SIG-M5 treated with dmso at 0.1 percent for 504 hours (cell line): ENCODE results near the gene NEU3.
A peak's percentile ranks its signal among the peaks of the same experiment; 100 is the strongest.
"Not testable (repeated sequence)": the region's sequence is repeated elsewhere in the genome, so short reads cannot be mapped to it uniquely, and the experiment has no call there.

Source experiments
- DNase-seq: peaks from one replicate; lab custom pipeline; 2025; ENCODE audit not compliant: unreplicated experiment; lab: John Stamatoyannopoulos, UW

Gene NEU3, protein sequence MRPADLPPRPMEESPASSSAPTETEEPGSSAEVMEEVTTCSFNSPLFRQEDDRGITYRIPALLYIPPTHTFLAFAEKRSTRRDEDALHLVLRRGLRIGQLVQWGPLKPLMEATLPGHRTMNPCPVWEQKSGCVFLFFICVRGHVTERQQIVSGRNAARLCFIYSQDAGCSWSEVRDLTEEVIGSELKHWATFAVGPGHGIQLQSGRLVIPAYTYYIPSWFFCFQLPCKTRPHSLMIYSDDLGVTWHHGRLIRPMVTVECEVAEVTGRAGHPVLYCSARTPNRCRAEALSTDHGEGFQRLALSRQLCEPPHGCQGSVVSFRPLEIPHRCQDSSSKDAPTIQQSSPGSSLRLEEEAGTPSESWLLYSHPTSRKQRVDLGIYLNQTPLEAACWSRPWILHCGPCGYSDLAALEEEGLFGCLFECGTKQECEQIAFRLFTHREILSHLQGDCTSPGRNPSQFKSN

DNA sequence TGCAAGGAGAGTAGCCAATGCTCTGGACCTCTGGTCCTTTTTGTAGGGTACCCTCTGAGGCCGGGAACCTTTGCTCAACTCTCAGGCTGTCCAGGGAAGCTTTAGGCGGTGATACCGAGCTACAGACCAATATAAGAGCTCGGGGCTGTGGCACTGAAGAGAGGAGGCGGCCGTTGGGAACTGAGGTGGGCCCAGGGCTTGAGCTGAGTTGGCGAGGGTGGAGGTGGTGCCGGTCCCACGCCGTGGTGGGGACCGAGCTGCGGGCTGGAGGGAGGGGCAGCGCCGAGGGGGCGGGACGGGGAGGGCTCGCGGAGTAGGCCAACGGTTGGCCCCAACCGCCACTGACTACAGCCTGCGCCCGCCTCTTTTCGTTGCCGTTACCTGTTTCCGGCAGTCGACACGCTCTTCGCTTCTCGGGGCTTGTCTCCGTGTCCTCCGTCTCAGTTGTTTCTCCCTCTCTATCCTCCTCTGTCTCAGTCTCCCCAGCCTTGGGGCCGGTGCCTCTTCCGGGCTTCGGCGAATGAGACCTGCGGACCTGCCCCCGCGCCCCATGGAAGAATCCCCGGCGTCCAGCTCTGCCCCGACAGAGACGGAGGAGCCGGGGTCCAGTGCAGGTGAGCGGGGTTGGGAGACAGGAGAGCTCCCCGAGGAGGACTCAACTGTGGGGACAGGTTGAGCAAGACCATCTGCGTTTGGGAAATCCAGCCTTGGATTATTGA, at the start of gene NEU3:
Gene NEU3, plus strand, starts transcription at position 393 of the 719 bp plus-strand sequence. Its CDS starts 128 bp downstream, at position 521.
- peak; percentile 77 for DNase-seq

DNA sequence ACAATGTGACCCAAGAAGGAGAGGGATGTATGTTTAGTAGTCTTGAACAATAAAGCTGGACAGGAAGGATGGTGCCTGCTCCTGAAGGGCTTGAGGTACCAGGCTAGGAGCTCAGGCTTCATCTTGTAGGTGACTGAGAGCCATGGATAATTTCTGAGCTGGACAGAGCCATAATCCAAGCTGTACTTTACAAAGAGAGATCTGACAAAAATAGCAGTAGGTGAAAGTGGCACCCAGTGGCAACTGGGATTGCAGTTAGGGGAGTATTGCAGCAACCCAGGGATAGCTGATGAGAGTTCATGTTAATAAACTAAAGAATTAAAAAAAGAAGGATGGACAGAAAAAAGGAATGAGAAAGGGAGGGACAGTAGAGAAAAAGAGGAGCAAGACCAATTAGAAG, 47.2 kb upstream of the NEU3 start:
- DNase-seq, result no peak

DNA sequence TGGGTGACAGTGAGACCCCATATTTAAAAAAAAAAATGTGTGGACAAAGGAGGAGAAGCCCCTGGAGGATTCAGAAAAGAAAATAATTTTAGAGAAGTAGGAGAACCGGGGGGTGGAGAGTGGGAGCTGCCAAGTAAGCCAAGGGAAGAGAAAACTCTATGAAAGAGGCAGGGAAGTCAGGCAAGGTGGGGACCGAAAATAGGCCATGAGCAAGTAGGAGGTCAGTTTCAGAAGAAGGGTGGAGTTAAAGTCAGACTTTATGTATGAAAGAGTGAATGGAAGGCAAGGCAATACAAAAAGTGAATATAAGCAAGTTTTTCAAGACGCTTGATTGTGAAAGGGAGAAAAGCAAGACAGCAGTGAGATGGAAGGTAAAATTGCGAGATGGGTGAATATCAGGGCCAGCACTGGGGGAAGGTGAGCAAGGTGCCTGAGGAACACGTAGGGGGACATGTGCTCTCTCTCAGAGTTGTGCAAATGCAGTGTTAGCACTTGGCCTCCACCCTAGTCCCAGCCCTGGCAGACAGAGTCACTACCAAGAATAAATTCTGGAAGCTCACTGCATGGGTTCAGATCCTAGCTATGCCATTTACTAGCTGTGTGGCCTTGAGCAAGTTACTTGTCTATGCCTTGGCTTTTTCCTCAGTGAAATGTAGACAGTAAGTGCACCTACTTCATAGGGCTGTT, 46.5 kb upstream of the NEU3 start:
- DNase-seq, result no peak

DNA sequence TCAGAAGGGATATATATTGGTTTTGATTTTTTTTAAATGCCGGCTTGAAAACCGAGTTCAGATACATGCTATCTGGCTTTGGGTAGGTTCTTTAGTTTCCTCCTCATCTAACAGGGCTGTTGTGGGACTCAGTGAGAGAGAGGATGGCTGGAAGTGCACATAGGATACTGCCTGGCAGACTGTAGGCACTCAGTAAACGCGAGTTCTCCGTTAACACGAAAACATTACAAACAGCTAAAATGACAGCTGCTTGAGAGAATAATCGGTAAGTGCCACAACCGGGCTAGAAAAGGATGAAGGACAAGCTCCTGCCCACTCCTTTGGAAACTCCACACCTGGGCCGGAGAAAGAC, 40.2 kb upstream of the NEU3 start:
- DNase-seq, result peak; percentile 26

DNA sequence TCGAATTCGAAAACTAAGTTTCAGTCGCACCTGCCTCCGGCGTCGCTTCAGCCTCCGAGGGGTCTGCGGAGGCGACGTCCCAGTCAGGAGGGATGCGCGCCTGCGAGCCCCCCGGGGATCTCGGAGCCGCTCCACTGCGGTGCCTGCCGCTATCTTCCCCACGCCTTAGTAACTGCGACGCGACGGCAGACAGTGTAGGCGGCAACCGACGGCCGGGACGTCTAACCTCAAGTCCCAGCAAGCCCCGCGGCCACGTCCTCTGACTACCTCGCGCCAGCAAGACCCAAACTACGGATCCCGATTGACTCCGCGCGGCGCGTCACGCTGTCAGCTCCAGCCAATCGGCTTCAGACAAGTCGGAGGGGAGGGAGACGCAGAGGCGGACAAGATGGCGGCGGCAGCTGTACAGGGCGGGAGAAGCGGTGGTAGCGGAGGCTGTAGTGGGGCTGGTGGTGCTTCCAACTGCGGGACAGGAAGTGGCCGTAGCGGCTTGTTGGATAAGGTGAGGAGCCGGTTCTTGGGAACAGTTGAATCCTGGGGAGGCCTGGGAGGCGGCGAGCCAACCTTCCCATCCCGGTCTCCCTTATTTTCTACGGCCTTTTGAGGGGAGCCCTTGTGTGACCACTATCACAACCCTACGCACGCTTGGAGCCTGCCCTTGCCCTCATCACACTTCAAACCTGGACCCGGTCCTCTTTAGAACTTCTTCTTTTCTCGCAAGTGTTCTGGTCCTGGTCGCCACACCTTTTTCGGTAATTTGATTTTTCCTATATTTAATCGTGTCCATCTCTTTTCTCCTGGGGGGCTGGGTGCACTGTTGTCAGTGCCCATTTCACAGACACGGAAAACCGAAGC, 39.6 kb upstream of the NEU3 start, which contains the start of the genes SPCS2 and XRRA1:
Gene SPCS2, plus strand, starts transcription at position 369 of the 855 bp plus-strand sequence. Its CDS starts 20 bp downstream, at position 389.
Gene XRRA1, minus strand, starts transcription at position 194 of the 855 bp plus-strand sequence. CDS start 8,213 bp downstream, outside the sequence.
- DNase-seq, result peak; percentile 98

DNA sequence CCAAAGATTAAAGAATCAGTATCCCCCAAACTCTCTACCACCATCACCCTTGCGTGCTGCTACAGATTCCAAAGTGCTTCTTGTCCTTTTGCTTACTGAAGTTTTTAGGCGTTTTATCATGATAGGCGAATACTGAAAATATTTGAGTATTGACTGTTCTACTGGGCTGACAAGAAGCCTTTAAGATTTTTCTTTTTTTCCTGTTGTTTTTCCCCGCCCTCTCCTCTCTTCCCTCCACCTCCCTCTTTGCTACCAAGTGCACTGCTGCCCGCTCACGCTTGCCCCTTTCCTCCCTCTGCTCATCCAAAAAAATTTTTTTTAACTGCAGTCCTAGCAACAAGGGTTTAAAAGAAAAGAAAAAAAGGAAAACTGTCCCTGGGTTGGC, 39.0 kb upstream of the NEU3 start:
- DNase-seq, result no peak

DNA sequence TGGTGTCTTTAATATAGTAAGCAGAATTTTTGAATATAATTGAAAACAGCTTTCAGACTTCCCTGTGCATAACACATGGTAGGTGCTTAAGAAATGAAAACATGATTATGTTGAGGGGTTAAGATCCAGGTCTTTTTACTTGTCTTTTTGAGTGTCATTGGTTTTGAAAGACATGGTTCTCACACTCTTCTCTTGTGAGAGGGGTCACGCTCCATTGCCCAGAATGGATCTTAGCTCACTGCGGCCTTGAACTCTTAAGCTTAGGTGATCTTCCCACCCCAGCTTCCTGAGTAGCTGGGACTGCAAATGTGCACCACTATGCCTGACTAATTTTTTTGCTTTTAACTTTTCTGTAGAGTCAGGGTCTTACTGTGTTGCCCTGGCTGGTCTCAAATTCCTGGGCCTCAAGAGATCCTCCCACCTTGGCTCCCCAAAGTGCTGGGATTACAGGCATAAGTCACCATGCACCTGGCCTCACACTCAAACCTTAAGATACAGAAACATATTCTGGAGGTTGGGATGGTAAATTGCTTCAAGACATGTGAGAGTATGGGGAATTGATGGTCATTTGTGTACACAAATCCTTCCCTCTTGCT, 38.3 kb upstream of the NEU3 start:
- no peak for DNase-seq

DNA sequence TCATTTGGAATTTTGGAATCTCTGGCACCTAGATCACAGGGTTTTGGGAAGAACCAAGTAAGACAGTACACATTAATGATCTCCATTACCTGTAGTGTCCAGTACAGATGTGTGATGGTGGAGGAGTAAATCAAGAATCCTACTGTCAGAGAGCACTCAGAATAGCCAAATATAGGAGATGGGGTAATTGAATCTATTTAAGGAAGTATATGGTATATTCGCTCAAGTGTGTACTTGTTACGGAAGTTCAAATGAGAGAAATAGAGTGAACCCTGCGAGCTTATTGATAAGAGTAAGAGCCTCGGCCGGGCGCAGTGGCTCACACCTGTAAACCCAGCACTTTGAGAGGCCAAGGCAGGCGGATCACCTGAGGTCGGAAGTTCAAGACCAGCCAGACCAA, 37.5 kb upstream of the NEU3 start:
- peak; percentile 34 for DNase-seq

DNA sequence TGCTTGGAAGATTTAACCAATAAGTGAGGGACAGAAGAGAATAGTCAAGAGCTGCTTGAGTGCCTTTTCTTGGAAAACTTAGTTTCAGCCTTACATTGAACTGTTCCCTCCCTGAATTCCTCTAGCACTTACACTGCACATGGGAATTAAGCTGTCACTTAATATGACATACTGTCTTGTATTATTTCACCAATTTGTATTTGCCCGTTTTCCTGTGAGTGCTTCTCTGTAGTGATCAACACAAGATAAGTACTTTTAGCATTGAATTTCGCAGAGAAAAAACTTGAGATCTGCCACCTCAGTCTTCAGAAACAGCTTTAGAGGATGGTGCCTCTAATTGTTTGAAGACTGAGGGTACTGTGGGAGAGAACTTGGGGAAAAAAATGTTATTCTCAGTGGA, 36.0 kb upstream of the NEU3 start:
- no peak for DNase-seq

DNA sequence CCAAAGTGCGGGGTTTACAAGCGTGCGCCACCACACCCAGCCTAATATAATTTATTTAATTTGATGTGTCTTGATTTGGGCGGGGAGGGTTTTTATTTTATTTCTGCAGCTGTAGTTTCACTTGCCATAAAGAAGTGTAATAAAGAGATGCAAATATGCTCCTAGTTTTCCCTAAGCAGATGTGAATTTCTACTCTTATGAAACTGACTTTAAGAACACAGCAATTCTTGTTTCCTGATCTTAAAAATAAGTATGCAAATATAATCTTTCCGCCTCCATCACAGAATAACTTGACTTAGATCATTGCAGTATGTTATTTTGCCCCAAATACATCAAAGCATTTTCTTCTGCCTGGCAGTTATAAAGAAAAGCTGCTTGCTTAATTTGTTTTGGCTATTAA, 35.3 kb upstream of the NEU3 start:
- no peak for DNase-seq

DNA sequence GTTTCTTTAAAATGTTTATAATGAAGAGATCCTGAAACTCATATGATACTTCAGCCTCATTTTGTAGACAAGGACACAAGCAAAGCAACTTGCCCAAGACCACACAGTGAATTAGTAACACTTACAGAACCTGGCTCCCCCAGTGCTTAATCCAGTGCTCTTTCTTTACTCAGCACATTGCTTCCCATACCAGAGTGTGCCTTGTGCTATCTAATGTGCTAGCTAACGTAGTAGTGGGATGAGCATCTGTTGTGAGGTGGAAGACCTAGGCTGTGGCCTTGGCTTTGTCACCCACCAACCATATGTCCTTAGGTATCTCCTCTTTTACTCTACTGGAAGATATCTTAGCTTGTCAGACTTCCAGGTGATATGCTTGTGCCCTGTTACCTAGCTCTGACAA, 34.5 kb upstream of the NEU3 start:
- DNase-seq, result no peak

DNA sequence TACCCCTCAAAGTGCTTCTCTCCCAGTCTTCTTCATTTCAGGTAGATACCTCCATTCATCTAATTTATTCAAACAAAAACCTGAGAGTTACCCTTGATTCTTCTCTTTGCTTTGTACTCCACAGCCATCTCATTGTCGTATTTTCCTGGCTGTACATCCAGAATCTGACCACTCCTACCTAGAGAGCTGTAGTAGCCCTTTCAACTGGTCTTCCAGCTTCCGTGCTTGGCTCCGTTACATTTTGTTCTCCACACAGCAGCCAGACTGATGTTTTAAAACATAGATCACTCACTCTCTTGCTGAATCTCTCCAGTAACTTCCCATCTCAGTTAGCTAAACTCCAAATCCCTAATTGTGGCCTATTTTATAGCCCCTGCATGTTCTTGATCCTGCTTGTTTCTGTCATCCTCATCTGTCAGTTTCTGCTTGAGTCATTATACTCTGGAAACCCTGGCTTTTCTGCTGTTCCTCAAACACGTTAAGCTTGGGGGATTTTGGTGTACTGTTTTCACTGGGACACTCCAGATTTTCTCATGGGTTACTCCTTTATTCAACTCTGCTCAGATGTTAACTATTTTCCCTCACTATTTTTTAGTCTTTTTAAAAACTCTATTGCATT, 32.2 kb upstream of the NEU3 start:
- no peak for DNase-seq

DNA sequence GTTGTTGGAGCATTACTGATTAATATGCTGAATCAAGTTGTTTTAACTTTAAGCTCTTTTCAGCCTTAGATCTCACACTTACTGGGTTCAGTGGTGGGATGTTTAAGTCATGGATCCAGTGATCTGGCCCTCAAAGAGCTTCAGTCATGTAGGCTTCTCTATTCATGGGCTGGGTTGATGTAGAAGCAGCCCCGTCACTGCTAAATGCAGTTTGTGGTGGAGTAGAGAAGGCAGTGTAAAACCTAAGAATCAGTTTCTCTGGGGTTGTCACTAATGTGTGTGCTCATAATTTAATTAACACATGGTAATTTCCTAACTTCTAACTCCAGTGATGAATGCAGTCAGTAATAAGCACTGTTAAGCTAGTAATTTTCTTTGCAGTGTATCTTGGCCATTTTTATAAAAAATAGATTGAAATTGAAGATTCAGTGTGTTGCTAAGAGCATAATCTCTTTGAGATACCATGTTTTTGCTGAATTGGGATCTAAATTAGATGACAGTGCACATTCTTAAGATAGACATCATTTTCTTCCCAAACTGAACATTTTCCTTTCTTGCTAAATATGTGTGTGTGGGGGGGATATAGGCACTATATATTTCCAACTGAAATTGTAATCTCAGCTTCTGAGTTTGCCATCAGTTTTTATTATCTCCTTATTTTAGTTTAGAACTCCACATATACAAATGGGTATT, 30.6 kb upstream of the NEU3 start:
- no peak for DNase-seq

DNA sequence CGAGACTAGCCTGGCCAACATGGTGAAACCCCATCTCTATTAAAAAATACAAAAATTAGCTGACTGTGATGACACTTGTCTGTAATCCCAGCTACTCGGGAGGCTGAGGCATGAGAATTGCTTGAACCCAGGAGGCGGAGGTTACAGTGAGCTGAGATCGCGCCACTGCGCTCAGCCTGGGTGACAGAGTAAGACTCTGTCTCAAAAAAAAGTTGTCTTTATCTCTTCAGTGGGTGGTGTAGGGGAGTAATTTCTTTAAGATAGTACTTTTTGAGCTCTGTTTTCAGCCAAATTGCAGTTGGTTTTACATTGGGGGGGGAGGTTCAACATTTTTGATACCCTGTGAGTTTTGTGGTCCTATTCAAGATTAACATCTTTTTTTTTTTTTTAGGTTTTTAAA, 28.6 kb upstream of the NEU3 start:
- DNase-seq, result not testable (repeated sequence)

DNA sequence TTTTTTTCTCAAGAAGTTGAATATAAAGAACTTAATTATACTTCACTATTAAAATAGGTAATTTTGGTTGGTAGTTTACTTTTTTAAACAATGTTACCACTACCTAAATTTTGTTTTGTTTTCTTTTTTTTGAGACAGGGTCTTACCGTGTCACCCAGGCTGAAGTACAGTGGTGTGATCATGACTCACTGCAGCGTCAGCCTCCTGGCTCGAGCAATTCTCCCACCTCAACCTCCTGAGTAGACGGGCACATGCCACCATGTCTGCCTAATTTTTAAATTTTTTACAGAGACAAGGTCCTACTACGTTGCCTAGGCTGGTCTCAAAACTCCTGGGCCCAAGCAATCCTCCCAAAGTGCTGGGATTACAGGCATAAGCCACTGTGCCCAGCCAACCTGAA, 22.1 kb upstream of the NEU3 start:
- DNase-seq, result no peak

DNA sequence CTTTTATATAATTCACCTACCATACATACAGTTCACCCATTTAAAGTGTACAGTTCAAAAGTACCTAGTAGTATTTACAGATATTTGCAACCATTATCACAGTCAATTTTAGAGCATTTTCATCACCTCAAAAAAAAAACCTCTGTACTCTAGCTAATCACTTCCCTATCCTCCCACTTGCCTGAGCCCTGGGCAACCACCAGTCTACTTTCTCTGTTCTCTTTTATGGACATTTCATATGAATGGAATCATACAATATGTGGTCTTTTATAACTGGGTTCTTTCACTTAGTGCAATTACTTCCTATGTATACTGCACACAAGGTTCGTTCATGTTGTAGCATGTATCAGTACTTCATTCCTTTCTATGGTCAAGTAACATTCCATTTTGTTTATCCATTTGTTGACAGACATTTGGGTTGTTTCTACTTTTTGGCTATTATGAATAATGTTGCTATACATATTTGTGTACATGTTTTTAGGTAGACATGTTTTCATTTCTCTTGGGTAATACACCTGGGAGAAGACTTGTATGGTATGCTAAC, 17.8 kb upstream of the NEU3 start:
- no peak for DNase-seq

DNA sequence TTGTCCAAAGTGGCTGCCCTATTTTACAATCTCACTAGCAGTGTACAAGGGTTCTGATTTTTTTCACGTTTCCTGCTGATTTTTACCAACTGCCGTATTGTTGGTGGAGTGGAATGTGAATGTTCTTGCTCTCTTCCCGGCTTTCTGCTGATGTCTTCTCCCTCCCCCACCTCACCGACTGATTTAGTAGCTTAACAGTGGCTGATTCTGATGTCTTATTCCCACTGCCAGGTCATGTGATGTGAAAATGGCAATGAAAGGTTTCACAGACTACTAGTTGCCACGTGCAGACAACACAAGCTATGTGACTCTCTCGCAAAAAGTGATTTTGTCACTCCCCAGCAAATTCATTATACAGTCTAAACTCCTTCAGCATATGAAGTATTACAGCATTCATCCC, 17.3 kb upstream of the NEU3 start:
- DNase-seq, result no peak

DNA sequence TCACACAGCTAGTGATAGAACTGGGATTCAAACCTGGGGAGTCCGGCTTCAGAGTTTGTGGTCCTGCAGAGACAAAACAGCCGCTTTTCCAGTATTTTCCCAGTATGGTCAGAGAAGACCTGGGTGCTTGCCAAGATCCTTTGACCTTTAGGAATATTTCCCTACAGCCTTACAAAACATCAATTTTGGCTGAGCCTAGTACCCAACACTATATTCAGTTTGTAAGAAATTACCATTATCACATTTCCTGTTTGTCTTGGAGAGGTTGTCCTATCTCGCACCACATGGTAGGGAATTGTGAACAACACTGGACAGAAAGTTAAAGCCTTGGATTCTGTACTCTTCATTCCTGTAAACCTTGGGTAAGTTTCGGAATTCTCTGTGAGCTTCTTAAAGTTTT, 10.7 kb upstream of the NEU3 start:
- DNase-seq, result no peak

DNA sequence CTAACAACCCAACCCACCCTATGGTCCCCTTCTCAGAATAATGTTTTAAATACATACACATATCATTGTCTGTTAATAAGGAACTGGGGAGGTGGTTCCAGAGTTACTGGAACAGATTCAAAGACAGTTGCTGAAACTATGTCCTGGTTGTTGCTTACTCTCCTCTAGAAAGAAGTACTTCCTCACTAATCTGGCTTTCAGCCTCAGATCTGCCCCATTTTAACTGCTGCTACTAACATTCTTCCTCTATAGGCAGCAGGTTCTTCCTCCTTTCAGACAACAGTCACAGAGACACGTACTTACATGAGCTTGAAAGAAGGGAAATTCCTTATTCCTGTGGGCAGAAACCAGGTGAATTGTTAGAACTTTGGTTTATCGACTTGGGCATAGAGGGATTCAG, 8.1 kb upstream of the NEU3 start:
- DNase-seq, result peak; percentile 31
